ENCODE measurements around the gene DVL1.

Gene DVL1

GRCh38 chr1:1356796-1357401 is 7.7 kb upstream of the DVL1 start:
- DNase-seq (ENCODE audit: low read depth, low spot score), result no peak

GRCh38 chr1:1356166-1356795 is 7.1 kb upstream of the DVL1 start:
- no peak for DNase-seq (ENCODE audit: low read depth, low spot score)

GRCh38 chr1:1355416-1355815 is 6.2 kb upstream of the DVL1 start:
- DNase-seq (ENCODE audit: low read depth, low spot score), result no peak

- no peak for DNase-seq (ENCODE audit: low read depth, low spot score)
These were observed 5.3 kb upstream of the DVL1 start for GRCh38 chr1:1354271-1355247.

GRCh38 chr1:1353389-1354151 is 4.4 kb upstream of the DVL1 start:
- DNase-seq (ENCODE audit: low read depth, low spot score), result no peak

- DNase-seq (ENCODE audit: low read depth, low spot score), result no peak
These were observed 3.7 kb upstream of the DVL1 start for GRCh38 chr1:1352786-1353388.

- no peak for DNase-seq (ENCODE audit: low read depth, low spot score)
These were observed 2.6 kb upstream of the DVL1 start for GRCh38 chr1:1351511-1352427.

GRCh38 chr1:1348420-1349255 is 580 bp downstream of the DVL1 start:
- no peak for DNase-seq (ENCODE audit: low read depth, low spot score)

- no peak for DNase-seq (ENCODE audit: low read depth, low spot score)
These were observed 1.4 kb downstream of the DVL1 start for GRCh38 chr1:1347663-1348419.

GRCh38 chr1:1347026-1347595 is 2.1 kb downstream of the DVL1 start:
- DNase-seq (ENCODE audit: low read depth, low spot score), result no peak

GRCh38 chr1:1346501-1346890 is 2.7 kb downstream of the DVL1 start:
- DNase-seq (ENCODE audit: low read depth, low spot score), result no peak

GRCh38 chr1:1345860-1346500 is 3.2 kb downstream of the DVL1 start:
- no peak for DNase-seq (ENCODE audit: low read depth, low spot score)

- DNase-seq (ENCODE audit: low read depth, low spot score), result no peak
These were observed 3.8 kb downstream of the DVL1 start for GRCh38 chr1:1345384-1345783.

GRCh38 chr1:1344655-1345361 is 4.4 kb downstream of the DVL1 start:
- no peak for DNase-seq (ENCODE audit: low read depth, low spot score)

GRCh38 chr1:1343811-1344421 is 5.3 kb downstream of the DVL1 start:
- no peak for DNase-seq (ENCODE audit: low read depth, low spot score)

GRCh38 chr1:1342584-1343115 is 6.6 kb downstream of the DVL1 start:
- DNase-seq (ENCODE audit: low read depth, low spot score), result no peak
